ENCODE data around the gene GRM4. TPM values are rescaled to one million over a fixed set of nuclear protein-coding genes. Genes with fewer than 3 reads are reported as not detected.
A peak's percentile ranks its signal among the peaks of the same experiment; 100 is the strongest.

The GRM4 gene
- total RNA-seq, 4 donors from 2014 or later, result not detected

- Histone ChIP-seq H3K27me3 (peaks cover 83% of the 10 kb centered on the region), H3K9me3 (no peaks in the 10 kb centered on the region), H3K4me1 (peaks cover 36% of the 10 kb centered on the region), H3K27ac (no peak overlapping the region), H3K36me3 (no peaks in the 10 kb centered on the region), H3K4me3 (peak overlapping the region; percentile 47)
- no CpG with 5 or more reads among the region's 63 CpGs for WGBS
- no peak for DNase-seq (ENCODE audit: low spot score in 2 of 2)
- TF ChIP-seq CTCF (IDR thresholded peaks at IDR 0.05) (no peak), POLR2AphosphoS5 (IDR thresholded peaks at IDR 0.05) (no peak), EP300 (IDR thresholded peaks at IDR 0.05) (no peak), POLR2A (IDR thresholded peaks at IDR 0.05) (no peak)
Measured at GRCh38 chr6:34143884-34144580, 1.9 kb downstream of the GRM4 start.

GRCh38 chr6:34143196-34143883 lies 2.5 kb downstream of the GRM4 start:
- 38% methylated on average over 11 of the region's 23 CpGs for WGBS
- Histone ChIP-seq H3K27me3 (peaks cover 88% of the 10 kb centered on the region), H3K36me3 (no peaks in the 10 kb centered on the region), H3K4me1 (peaks cover 36% of the 10 kb centered on the region), H3K4me3 (peak overlapping the region; percentile 47), H3K27ac (no peak overlapping the region), H3K9me3 (no peaks in the 10 kb centered on the region)
- DNase-seq (ENCODE audit: low spot score in 2 of 2), result no peak
- TF ChIP-seq CTCF (IDR thresholded peaks at IDR 0.05) (no peak), EP300 (IDR thresholded peaks at IDR 0.05) (no peak), POLR2A (IDR thresholded peaks at IDR 0.05) (no peak), POLR2AphosphoS5 (IDR thresholded peaks at IDR 0.05) (no peak)

GRCh38 chr6:34142061-34142998 lies 3.6 kb downstream of the GRM4 start:
- DNase-seq (ENCODE audit: low spot score in 2 of 2), result no peak
- H3K27me3 ChIP-seq, result peaks cover 93% of the 10 kb centered on the region
- H3K27ac ChIP-seq, result no peak overlapping the region
- 45% methylated on average over 10 of the region's 29 CpGs for WGBS
- H3K4me1 ChIP-seq, result peaks cover 36% of the 10 kb centered on the region
- H3K9me3 ChIP-seq, result no peaks in the 10 kb centered on the region
- no peak overlapping the region for H3K4me3 ChIP-seq
- TF ChIP-seq CTCF (IDR thresholded peaks at IDR 0.05) (no peak), EP300 (IDR thresholded peaks at IDR 0.05) (no peak), POLR2AphosphoS5 (IDR thresholded peaks at IDR 0.05) (no peak), POLR2A (IDR thresholded peaks at IDR 0.05) (no peak)
- no peaks in the 10 kb centered on the region for H3K36me3 ChIP-seq

- H3K4me1 ChIP-seq, result peaks cover 28% of the 10 kb centered on the region
- no peak for TF ChIP-seq POLR2A (IDR thresholded peaks at IDR 0.05)
- TF ChIP-seq POLR2AphosphoS5 (IDR thresholded peaks at IDR 0.05), result no peak
- no peak for TF ChIP-seq EP300 (IDR thresholded peaks at IDR 0.05)
- no peak for TF ChIP-seq CTCF (IDR thresholded peaks at IDR 0.05)
- peaks cover 95% of the 10 kb centered on the region for H3K27me3 ChIP-seq
Measured at GRCh38 chr6:34140075-34140474, 5.8 kb downstream of the GRM4 start.

More at GRCh38 chr6:34140075-34140474, 5.8 kb downstream of the GRM4 start:
- Histone ChIP-seq H3K36me3 (no peaks in the 10 kb centered on the region), H3K4me3 (no peak overlapping the region), H3K27ac (no peak overlapping the region), H3K9me3 (no peaks in the 10 kb centered on the region)
- 84% methylated on average over 5 of the region's 5 CpGs for WGBS
- no peak for DNase-seq (ENCODE audit: low spot score in 2 of 2)
